Measurements from ENCODE around the gene APOC4.
"Not testable (repeated sequence)": the region's sequence is repeated elsewhere in the genome, so short reads cannot be mapped to it uniquely, and the experiment has no call there.

APOC4 gene, protein sequence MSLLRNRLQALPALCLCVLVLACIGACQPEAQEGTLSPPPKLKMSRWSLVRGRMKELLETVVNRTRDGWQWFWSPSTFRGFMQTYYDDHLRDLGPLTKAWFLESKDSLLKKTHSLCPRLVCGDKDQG

DNA sequence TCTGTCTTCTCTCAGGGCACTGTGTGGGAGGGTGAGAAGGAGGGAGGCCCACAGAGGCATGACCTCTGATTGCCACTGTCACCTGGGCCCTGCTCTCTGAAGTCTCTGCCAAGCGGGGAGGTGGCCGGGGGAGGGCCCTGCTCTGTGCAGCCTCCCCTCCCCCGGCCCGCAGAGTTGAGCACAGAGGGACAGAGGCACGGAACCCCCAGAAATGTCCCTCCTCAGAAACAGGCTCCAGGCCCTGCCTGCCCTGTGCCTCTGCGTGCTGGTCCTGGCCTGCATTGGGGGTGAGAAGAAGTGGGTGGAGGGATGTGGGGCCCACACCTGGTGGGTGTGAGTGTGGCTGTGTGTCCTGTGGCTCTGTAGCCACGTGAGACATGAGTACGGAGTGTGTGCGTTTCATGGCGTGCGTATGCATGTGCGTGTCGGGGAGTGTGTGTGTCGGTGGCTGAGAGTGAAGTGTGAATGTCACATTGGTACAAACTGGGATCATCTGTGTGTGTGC lies at the start of gene APOC4:
Gene APOC4 (plus strand): TSS at position 171 of the 505 bp plus-strand sequence. CDS start 41 bp downstream, at position 212.
- no peak for DNase-seq

DNA sequence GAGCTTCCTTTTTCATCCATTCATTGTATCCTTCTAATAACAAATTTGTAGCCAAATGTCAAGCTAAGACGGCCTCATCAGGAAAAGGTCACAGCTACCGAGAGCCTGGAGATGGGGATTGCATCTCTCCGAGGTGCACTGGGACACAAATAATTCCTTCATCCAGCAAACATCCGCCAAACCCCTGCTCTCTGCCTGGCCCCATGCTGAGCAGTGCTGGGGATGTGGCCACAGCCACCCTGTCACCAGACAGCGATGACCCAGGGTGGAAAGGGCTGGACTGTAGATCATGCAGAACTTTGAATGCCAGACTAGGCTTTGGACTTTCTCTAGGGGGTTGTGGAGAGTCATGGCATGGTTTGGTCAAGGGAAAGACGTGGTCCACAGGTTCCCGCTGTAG lies 49.1 kb upstream of the APOC4 start:
- DNase-seq, result no peak

DNA sequence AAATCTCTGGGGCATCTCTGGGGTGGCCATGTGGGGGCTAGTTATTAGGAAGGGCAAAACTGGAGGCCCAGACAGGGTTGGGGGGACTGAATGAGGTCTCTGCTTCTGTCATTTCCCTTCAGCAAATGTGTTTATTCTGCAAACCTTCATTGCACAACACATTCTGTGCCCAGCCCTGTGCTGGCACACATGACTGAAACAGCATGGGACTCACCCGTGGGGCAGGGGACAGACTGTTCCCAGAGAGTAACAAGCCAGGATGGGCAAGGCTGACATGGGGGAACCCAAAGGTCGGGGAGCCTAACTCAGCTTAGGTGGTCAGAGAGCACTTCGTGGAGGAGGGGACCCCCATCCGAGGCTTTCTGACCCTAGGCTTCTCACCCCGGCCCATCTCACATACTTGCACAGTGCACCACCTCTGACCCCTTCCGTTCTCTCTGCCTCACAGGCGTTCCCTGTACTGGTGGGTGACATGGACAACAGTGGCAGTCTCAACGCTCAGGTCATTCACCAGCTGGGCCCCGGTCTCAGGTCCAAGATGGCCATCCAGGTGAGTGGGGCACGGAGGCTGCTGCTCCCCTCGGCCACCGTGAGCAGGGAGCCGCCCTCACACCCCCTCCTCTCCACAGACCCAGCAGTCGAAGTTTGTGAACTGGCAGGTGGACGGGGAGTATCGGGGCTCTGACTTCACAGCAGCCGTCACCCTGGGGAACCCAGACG lies 48.5 kb upstream of the APOC4 start:
- DNase-seq, result no peak

DNA sequence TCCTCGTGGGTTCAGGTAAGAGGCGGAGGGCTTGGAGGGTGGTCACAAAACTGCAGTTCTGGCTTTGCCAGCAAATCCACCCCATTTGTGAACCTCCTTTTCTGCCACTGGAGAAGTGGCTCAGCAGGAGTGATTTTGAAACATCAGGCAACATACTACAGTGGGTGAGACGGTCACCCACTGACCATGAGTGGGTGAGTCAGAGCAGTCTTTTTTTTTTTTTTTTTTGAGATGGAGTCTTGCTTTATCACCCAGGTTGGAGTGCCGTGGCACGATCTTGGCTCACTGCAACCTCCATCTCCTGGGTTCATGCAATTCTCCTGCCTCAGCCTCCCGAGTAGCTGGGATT lies 48.0 kb upstream of the APOC4 start:
- DNase-seq, result no peak

DNA sequence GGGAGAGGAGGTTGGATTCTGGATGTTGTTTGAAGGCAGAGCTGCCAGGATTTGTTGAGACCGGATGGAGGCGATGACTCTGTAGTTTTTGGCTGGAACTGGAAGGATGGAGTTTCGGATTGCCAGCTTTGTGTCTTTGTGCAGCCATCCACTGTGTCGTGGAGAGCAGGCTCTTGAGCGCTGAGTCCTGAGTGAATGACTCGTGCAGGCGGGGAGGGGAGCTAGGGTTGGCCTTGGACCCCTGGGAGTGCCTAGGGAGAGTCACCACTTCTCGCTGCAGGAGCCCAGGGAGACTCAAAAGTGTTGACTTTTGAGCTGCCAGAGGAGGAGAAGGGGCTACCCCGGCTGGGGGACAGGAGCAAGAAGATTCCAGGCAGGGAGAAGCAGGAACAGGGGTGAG lies 47.1 kb upstream of the APOC4 start:
- DNase-seq, result no peak

DNA sequence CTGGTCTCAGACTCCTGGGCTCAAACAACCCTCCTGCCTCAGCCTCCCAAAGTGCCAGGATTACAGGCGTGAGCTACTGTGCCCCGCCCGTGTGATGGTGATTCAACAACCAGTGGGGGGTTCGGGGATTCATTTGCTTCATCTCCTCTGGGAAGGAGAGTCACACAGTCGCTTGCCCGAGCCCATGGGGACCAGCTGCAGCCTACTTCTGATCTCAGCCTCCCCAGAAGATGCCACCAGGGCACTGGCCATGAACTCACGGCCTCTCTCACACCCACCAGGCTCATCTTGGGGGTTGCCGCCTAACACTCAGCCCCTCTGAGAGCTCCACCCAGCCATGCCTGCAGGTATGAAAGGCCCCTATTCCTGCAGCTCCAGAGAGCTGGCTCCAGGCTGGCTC lies 44.2 kb upstream of the APOC4 start:
- DNase-seq, result no peak

DNA sequence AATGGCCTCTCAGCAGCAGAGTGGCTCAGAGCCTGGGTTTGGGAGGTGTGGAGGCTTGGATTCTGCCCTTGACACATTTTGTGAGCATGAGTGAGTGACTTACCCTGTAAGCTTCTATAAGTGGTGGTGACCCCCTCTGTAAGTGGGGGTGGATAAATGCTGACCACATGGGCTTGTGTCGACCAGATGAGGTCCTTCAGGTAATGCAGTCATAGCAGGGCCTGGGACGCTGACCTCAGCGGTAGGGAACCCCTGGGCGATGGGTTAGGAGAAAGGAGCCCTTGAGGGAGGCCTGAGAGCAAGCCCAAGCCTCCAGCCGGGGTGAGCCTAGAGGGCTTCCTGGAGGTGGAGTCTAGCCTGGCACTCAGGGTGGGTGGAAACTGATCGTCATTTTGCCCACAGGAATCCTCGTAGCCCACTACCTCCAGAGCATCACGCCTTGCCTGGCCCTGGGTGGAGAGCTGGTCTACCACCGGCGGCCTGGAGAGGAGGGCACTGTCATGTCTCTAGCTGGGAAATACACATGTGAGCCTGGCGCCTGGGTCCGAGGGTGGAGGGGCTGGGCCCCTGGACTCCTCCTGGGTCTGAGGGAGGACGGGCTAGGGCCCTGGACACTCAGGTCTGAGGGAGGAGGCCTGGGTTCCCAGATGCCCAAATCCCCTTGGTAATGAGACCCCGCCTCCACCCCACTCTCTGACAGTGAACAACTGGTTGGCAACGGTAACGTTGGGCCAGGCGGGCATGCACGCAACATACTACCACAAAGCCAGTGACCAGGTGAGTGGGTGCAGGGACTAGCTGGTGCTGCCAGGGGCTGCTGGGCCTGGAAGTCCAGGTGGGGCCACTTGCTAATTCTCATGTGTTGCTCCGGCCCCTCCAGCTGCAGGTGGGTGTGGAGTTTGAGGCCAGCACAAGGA lies 41.5 kb upstream of the APOC4 start:
- no peak for DNase-seq

DNA sequence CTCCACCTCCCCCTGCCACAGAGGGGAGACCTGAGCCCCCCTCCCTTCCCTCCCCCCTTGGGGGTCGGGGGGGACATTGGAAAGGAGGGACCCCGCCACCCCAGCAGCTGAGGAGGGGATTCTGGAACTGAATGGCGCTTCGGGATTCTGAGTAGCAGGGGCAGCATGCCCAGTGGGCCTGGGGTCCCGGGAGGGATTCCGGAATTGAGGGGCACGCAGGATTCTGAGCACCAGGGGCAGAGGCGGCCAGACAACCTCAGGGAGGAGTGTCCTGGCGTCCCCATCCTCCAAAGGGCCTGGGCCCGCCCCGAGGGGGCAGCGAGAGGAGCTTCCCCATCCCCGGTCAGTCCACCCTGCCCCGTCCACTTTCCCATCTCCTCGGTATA lies 38.8 kb upstream of the APOC4 start:
- DNase-seq, result no peak

DNA sequence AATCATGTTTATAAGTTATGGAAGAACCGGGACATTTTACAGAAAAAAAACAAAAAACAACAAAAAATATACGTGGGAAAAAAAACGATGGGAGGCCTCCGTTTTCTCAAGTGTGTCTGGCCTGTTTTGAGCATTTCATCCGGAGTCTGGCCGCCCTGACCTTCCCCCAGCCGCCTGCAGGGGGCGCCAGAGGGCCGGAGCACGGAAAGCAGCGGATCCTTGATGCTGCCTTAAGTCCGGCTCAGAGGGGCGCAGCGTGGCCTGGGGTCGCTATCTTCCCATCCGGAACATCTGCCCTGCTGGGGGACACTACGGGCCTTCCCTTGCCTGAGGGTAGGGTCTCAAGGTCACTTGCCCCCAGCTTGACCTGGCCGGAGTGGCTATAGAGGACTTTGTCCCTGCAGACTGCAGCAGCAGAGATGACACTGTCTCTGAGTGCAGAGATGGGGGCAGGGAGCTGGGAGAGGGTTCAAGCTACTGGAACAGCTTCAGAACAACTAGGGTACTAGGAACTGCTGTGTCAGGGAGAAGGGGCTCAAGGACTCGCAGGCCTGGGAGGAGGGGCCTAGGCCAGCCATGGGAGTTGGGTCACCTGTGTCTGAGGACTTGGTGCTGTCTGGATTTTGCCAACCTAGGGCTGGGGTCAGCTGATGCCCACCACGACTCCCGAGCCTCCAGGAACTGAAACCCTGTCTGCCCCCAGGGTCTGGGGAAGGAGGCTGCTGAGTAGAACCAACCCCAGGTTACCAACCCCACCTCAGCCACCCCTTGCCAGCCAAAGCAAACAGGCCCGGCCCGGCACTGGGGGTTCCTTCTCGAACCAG lies 38.2 kb upstream of the APOC4 start:
- DNase-seq, result peak; percentile 1

DNA sequence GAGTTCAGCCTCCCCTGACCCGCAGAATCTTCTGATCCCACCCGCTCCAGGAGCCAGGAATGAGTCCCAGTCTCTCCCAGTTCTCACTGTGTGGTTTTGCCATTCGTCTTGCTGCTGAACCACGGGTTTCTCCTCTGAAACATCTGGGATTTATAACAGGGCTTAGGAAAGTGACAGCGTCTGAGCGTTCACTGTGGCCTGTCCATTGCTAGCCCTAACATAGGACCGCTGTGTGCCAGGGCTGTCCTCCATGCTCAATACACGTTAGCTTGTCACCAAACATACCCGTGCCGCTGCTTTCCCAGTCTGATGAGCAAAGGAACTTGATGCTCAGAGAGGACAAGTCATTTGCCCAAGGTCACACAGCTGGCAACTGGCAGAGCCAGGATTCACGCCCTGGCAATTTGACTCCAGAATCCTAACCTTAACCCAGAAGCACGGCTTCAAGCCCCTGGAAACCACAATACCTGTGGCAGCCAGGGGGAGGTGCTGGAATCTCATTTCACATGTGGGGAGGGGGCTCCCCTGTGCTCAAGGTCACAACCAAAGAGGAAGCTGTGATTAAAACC lies 37.5 kb upstream of the APOC4 start:
- no peak for DNase-seq

DNA sequence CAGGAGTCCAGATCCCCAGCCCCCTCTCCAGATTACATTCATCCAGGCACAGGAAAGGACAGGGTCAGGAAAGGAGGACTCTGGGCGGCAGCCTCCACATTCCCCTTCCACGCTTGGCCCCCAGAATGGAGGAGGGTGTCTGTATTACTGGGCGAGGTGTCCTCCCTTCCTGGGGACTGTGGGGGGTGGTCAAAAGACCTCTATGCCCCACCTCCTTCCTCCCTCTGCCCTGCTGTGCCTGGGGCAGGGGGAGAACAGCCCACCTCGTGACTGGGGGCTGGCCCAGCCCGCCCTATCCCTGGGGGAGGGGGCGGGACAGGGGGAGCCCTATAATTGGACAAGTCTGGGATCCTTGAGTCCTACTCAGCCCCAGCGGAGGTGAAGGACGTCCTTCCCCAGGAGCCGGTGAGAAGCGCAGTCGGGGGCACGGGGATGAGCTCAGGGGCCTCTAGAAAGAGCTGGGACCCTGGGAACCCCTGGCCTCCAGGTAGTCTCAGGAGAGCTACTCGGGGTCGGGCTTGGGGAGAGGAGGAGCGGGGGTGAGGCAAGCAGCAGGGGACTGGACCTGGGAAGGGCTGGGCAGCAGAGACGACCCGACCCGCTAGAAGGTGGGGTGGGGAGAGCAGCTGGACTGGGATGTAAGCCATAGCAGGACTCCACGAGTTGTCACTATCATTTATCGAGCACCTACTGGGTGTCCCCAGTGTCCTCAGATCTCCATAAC lies 36.4 kb upstream of the APOC4 start, which contains the start of gene APOE:
Gene APOE (plus strand): TSS at position 360 of the 724 bp plus-strand sequence. CDS start 829 bp downstream, outside the sequence.
- no peak for DNase-seq

DNA sequence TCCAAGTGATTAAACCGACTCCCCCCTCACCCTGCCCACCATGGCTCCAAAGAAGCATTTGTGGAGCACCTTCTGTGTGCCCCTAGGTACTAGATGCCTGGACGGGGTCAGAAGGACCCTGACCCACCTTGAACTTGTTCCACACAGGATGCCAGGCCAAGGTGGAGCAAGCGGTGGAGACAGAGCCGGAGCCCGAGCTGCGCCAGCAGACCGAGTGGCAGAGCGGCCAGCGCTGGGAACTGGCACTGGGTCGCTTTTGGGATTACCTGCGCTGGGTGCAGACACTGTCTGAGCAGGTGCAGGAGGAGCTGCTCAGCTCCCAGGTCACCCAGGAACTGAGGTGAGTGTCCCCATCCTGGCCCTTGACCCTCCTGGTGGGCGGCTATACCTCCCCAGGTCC lies 34.4 kb upstream of the APOC4 start:
- DNase-seq, result no peak

DNA sequence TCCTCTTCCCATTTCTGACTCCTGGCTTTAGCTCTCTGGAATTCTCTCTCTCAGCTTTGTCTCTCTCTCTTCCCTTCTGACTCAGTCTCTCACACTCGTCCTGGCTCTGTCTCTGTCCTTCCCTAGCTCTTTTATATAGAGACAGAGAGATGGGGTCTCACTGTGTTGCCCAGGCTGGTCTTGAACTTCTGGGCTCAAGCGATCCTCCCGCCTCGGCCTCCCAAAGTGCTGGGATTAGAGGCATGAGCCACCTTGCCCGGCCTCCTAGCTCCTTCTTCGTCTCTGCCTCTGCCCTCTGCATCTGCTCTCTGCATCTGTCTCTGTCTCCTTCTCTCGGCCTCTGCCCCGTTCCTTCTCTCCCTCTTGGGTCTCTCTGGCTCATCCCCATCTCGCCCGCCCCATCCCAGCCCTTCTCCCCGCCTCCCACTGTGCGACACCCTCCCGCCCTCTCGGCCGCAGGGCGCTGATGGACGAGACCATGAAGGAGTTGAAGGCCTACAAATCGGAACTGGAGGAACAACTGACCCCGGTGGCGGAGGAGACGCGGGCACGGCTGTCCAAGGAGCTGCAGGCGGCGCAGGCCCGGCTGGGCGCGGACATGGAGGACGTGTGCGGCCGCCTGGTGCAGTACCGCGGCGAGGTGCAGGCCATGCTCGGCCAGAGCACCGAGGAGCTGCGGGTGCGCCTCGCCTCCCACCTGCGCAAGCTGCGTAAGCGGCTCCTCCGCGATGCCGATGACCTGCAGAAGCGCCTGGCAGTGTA lies 33.8 kb upstream of the APOC4 start:
- no peak for DNase-seq

DNA sequence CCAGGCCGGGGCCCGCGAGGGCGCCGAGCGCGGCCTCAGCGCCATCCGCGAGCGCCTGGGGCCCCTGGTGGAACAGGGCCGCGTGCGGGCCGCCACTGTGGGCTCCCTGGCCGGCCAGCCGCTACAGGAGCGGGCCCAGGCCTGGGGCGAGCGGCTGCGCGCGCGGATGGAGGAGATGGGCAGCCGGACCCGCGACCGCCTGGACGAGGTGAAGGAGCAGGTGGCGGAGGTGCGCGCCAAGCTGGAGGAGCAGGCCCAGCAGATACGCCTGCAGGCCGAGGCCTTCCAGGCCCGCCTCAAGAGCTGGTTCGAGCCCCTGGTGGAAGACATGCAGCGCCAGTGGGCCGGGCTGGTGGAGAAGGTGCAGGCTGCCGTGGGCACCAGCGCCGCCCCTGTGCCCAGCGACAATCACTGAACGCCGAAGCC lies 33.2 kb upstream of the APOC4 start:
- DNase-seq, result no peak

DNA sequence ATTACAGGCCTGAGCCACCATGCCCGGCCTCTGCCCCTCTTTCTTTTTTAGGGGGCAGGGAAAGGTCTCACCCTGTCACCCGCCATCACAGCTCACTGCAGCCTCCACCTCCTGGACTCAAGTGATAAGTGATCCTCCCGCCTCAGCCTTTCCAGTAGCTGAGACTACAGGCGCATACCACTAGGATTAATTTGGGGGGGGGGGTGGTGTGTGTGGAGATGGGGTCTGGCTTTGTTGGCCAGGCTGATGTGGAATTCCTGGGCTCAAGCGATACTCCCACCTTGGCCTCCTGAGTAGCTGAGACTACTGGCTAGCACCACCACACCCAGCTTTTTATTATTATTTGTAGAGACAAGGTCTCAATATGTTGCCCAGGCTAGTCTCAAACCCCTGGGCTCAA lies 32.3 kb upstream of the APOC4 start:
- DNase-seq, result no peak

DNA sequence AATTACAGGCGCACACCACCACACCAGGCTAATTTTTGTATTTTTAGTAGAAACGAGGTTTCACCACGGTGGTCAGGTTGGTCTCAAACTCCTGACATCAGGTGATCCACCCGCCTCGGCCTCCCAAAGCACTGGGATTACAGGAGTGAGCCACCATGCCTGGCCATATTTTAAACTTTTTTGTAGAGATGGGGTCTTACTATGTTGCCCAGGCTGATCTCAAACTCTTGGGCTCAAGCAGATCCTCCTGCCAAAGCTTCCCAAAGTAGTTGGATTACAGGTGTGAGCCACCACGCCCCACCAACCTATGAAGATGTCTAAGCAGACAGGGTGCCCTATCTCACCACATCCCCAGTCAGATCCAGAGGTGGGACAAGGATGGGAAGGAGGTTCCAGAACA lies 30.1 kb upstream of the APOC4 start:
- DNase-seq, result not testable (repeated sequence)

DNA sequence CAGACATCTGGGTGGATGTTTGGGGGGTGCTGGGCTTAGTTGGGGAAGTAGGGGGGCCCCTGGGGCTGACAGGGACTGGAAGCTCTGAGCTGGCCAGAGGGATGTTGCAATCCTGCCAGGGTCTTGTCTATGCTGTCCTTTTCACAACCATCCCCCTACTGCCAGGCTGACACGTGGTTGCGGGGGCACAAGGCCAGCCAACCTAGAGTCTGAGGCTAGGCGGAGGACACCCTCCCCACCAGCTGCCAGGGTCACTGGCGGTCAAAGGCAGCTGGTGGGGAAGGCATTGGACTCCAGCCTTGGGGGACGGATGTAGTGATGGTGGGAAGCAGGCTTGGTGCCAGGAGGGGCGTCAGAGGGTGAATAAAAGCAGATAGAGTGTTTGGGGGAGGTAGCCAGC lies 29.2 kb upstream of the APOC4 start:
- DNase-seq, result no peak

DNA sequence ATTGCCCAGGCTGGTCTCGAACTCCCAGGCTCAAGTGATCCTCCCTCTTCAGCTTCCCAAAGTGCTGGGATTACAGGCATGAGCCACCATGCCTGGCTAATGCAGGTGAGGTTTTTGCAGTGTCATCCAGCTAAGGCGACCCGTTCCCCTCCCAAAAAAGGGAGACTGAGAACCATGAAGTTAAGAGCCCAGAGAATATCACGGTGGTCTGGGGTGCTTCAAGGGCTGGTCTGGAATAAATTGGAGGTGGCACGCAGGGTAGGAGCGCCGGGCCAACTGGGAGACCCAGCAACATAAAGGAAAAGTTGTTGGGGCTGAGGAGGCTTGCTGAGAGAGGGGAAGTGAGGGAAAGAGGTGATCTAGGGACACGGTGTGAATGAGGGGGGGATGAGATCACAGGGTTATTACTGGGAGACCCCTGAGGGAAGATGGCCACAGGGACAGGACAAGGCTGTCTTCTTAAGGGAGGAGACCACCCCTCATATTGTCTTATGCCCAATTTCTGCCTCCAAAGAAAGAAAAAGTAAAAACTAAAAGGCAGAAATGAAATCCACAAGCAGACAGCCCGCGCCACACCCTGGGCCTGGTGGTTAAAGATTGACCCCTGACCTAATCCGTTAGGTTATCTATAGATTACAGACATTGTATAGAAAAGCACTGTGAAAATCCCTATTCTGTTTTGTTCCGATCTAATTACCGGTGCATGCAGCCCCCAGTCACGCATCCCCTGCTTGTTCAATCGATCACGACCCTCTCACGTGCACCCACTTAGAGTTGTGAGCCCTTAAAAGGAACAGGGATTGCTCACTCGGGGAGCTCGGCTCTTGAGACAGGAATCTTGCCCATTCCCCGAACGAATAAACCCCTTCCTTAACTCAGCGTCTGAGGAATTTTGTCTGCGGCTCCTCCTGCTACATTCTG lies 28.3 kb upstream of the APOC4 start:
- DNase-seq, result not testable (repeated sequence)

DNA sequence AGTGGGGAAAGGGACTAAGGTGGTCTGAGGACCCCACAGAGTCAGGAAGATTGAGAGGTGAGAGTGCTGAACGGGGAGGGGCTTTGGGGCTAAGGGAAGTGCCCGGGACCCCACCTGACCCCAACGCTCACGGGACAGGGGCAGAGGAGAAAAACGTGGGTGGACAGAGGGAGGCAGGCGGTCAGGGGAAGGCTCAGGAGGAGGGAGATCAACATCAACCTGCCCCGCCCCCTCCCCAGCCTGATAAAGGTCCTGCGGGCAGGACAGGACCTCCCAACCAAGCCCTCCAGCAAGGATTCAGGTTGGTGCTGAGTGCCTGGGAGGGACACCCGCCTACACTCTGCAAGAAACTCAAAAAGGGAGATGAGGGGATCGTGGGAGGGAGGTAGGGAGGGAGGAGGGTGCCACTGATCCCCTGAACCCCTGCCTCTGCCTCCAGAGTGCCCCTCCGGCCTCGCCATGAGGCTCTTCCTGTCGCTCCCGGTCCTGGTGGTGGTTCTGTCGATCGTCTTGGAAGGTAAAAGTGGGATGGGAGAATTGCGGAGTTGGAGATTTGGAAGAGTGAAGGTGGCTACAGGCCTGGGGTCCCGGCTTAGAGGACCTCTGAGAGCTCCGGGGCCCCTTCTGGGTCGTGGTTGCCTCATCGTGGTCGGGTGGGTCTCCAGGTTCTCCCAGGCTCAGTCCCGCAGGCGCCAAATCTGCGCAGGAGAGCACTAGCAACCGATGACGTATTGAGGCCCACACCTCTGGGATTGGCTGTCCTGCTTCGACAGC lies 27.4 kb upstream of the APOC4 start, which contains the start of gene APOC1:
Gene APOC1 (plus strand): TSS at position 176 of the 774 bp plus-strand sequence. CDS start 284 bp downstream, at position 460.
- peak; percentile 63 for DNase-seq
